ENCODE data around the gene ARHGAP4.

Gene ARHGAP4

DNA sequence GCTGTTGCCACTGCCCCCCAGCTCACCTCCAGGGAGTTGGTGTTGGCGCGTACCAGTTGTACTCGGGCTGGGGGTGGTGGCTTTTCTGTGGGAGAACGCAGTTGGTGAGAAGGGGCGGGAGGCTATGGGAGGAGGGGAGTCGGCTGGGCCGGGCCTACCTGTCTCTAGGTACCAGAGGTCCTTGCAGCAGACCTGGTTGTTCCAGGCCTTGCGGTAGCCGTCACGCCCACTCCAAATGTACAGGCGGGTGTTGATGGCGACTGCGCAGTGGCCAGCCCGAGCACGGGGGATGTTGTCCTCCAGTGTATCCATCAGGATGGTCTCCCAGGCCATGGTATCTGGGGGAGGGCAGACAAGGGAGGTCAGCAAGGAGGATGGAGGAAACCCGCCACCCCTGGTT, 34.0 kb upstream of the ARHGAP4 start:
- Histone ChIP-seq H3K9me3 (ENCODE audit: low read length) (no peaks in the 10 kb centered on the region), H3K27me3 (ENCODE audit: control insufficient read depth in 1 of 2, insufficient read depth in 2 of 2, low read length in 2 of 2) (peaks cover 0 to 10% of the 10 kb centered on the region in 2 donors), H3K9ac (ENCODE audit: low read length) (no peak overlapping the region), H3K27ac (ENCODE audit: low read depth, low read length) (no peak overlapping the region), H3K36me3 (ENCODE audit: insufficient read depth, low read length) (peaks cover 77% of the 10 kb centered on the region), H3K4me1 (ENCODE audit: insufficient read depth, low read length) (no peaks in the 10 kb centered on the region), H3K4me3 (ENCODE audit: low read depth in 1 of 2, low read length in 2 of 2) (no peak overlapping the region)

GRCh38 chrX:153959649-153960048, 33.6 kb upstream of the ARHGAP4 start:
- Histone ChIP-seq H3K4me1 (ENCODE audit: insufficient read depth, low read length) (no peaks in the 10 kb centered on the region), H3K4me3 (ENCODE audit: low read depth in 1 of 2, low read length in 2 of 2) (no peak overlapping the region), H3K27ac (ENCODE audit: low read depth, low read length) (no peak overlapping the region), H3K9me3 (ENCODE audit: low read length) (no peaks in the 10 kb centered on the region), H3K36me3 (ENCODE audit: insufficient read depth, low read length) (peaks cover 77% of the 10 kb centered on the region), H3K9ac (ENCODE audit: low read length) (no peak overlapping the region), H3K27me3 (ENCODE audit: control insufficient read depth in 1 of 2, insufficient read depth in 2 of 2, low read length in 2 of 2) (peaks cover 0 to 10% of the 10 kb centered on the region in 2 donors)

- peaks cover 0 to 10% of the 10 kb centered on the region in 2 donors for H3K27me3 ChIP-seq (ENCODE audit: control insufficient read depth in 1 of 2, insufficient read depth in 2 of 2, low read length in 2 of 2)
- no peaks in the 10 kb centered on the region for H3K4me1 ChIP-seq (ENCODE audit: insufficient read depth, low read length)
- H3K4me3 ChIP-seq (ENCODE audit: low read depth in 1 of 2, low read length in 2 of 2): no peak overlapping the region
- no peak overlapping the region for H3K9ac ChIP-seq (ENCODE audit: low read length)
- H3K9me3 ChIP-seq (ENCODE audit: low read length): no peaks in the 10 kb centered on the region
- no peak overlapping the region for H3K27ac ChIP-seq (ENCODE audit: low read depth, low read length)
- H3K36me3 ChIP-seq (ENCODE audit: insufficient read depth, low read length): peaks cover 74% of the 10 kb centered on the region
These were observed 32.5 kb upstream of the ARHGAP4 start for GRCh38 chrX:153958605-153959004.

DNA sequence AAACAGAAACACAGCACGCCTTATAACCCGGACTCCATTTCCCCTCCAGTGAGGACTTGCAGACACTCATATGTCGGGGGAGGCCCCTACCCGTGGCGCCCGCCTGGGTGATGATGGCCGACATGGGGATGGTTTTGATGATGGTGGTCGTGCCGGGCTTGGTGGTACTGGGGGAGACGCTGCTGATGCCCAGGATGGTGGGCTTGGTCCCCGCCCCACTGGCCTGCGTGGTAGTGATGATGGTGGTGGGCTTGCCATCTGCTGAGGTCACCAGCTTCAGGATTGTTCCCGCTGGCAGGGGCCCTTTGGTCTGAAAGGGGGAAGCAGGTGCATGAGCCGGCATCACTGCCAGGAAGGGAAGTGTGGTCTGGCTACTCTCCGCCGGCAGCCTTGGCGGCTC, 31.2 kb upstream of the ARHGAP4 start:
- Histone ChIP-seq H3K4me3 (ENCODE audit: low read depth in 1 of 2, low read length in 2 of 2) (no peak overlapping the region), H3K27me3 (ENCODE audit: control insufficient read depth in 1 of 2, insufficient read depth in 2 of 2, low read length in 2 of 2) (peaks cover 0 to 10% of the 10 kb centered on the region in 2 donors), H3K9me3 (ENCODE audit: low read length) (no peaks in the 10 kb centered on the region), H3K36me3 (ENCODE audit: insufficient read depth, low read length) (peaks cover 62% of the 10 kb centered on the region), H3K4me1 (ENCODE audit: insufficient read depth, low read length) (peaks cover 4% of the 10 kb centered on the region), H3K27ac (ENCODE audit: low read depth, low read length) (peak overlapping the region; percentile 52), H3K9ac (ENCODE audit: low read length) (no peak overlapping the region)

DNA sequence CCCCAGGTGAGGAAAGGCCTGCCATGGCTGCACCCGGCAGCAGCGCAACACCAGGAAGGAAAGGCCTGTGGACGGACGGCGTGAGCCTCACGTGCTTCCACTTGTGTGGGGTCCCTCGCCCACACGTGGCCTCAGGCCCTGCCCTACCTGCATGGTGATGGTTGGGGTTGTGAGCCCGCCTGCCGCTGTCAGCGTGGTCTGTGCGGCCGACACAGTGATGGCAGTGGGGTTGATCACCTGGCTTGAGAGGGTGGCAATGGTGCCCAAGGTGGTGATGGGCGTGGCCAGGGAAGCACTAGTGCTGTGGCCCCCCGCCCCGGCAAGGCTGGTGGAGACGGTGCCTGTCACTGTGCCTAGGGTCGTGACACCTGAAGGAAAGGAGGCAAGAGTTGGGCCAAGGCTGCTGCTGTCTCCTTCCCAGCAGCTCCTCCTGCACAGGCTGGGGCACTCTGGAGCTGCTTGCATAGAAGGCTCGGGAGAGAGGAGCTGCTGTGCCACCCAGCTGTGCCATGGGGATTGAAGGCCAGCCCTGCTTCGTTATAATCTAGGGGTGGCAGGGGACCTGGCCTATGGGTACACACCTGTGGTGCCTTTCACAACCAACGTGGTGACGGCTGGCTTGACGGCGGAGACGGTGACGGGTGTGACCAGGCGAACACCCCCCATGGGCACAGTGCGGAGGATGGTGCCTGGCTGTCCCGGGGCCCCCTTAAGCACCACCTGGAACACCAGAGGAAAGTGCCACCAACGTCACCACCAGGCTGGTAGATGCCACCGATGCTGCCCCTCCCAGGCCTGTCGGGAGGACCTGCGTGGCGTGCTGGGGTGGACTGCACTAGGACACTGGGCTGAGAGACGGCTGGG, 30.2 kb upstream of the ARHGAP4 start:
- peak overlapping the region; percentile 52 for H3K27ac ChIP-seq (ENCODE audit: low read depth, low read length)
- H3K4me1 ChIP-seq (ENCODE audit: insufficient read depth, low read length): peaks cover 4% of the 10 kb centered on the region
- peaks cover 0 to 10% of the 10 kb centered on the region in 2 donors for H3K27me3 ChIP-seq (ENCODE audit: control insufficient read depth in 1 of 2, insufficient read depth in 2 of 2, low read length in 2 of 2)
- H3K9me3 ChIP-seq (ENCODE audit: low read length): no peaks in the 10 kb centered on the region
- H3K36me3 ChIP-seq (ENCODE audit: insufficient read depth, low read length): peaks cover 58% of the 10 kb centered on the region
- no peak overlapping the region for H3K9ac ChIP-seq (ENCODE audit: low read length)
- no peak overlapping the region for H3K4me3 ChIP-seq (ENCODE audit: low read depth in 1 of 2, low read length in 2 of 2)

DNA sequence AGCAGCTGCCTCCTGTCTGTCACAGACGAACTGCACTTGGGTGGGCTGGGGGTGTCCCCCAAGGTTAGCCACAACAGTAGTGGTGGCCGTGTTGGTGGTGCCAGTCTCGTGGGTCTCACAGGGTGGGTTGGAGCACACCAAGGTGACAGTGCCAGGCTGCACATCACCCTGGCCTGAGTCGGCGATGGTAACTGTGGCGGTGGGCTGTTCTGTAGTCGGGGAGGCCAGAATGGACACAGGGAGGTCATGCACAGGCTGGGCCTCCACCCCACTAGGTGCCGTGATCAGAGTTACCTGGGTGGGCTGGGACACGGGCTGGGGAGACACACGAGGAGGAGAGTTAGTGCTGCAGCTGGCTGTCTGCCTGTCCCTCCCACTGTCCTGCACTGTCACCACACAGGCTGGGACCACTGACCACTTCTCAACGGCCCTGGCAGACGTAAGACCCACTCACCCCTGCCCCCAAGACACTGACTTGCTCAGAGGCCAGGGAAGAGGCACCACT, 29.2 kb upstream of the ARHGAP4 start:
- Histone ChIP-seq H3K36me3 (ENCODE audit: insufficient read depth, low read length) (peaks cover 58% of the 10 kb centered on the region), H3K27ac (ENCODE audit: low read depth, low read length) (peak overlapping the region; percentile 3), H3K27me3 (ENCODE audit: control insufficient read depth in 1 of 2, insufficient read depth in 2 of 2, low read length in 2 of 2) (peaks cover 0 to 10% of the 10 kb centered on the region in 2 donors), H3K9ac (ENCODE audit: low read length) (no peak overlapping the region), H3K4me3 (ENCODE audit: low read depth in 1 of 2, low read length in 2 of 2) (no peak overlapping the region), H3K4me1 (ENCODE audit: insufficient read depth, low read length) (peaks cover 4% of the 10 kb centered on the region), H3K9me3 (ENCODE audit: low read length) (no peaks in the 10 kb centered on the region)

- Histone ChIP-seq H3K36me3 (ENCODE audit: insufficient read depth, low read length) (peaks cover 60% of the 10 kb centered on the region), H3K9me3 (ENCODE audit: low read length) (no peaks in the 10 kb centered on the region), H3K9ac (ENCODE audit: low read length) (no peak overlapping the region), H3K4me3 (ENCODE audit: low read depth in 1 of 2, low read length in 2 of 2) (no peak overlapping the region), H3K27ac (ENCODE audit: low read depth, low read length) (peak overlapping the region; percentile 3), H3K4me1 (ENCODE audit: insufficient read depth, low read length) (peaks cover 8% of the 10 kb centered on the region), H3K27me3 (ENCODE audit: control insufficient read depth in 1 of 2, insufficient read depth in 2 of 2, low read length in 2 of 2) (peaks cover 0 to 8% of the 10 kb centered on the region in 2 donors)
These were observed 28.6 kb upstream of the ARHGAP4 start for GRCh38 chrX:153954558-153955227.

GRCh38 chrX:153953892-153954557, 28.0 kb upstream of the ARHGAP4 start:
- H3K27ac ChIP-seq (ENCODE audit: low read depth, low read length): peak overlapping the region; percentile 48
- H3K36me3 ChIP-seq (ENCODE audit: insufficient read depth, low read length): peaks cover 59% of the 10 kb centered on the region
- H3K4me3 ChIP-seq (ENCODE audit: low read depth in 1 of 2, low read length in 2 of 2): peak overlapping the region in 1 of 2 donors; percentile 50

DNA sequence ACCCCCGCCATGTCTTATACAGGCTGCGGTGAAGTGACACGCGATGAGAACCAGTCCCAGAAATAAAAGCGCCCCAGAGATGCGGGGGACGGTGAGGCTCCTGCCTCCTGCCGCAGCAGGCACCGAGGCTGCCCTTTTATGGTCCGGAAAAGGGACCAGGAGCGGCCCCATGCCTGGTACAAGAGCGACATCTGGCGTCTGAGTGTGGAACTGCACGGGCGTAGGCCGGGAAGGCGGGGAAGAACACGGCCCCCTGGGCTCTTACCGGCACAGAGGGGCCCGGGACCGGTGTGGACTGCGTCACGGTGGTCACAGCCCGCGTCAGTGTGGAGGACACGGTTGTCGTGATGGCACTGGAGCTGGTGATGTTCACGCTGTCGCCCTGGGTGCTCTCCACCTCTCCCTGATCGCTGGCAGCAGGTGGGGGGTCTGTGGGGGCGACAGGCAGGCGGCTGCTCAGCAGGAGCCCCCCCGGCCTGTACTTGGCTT, 27.3 kb upstream of the ARHGAP4 start:
- H3K9me3 ChIP-seq (ENCODE audit: low read length): no peaks in the 10 kb centered on the region
- H3K36me3 ChIP-seq (ENCODE audit: insufficient read depth, low read length): peaks cover 55% of the 10 kb centered on the region
- H3K27me3 ChIP-seq (ENCODE audit: control insufficient read depth in 1 of 2, insufficient read depth in 2 of 2, low read length in 2 of 2): no peaks in the 10 kb centered on the region
- H3K4me1 ChIP-seq (ENCODE audit: insufficient read depth, low read length): peaks cover 18% of the 10 kb centered on the region
- peak overlapping the region in 1 of 2 donors; percentile 50 for H3K4me3 ChIP-seq (ENCODE audit: low read depth in 1 of 2, low read length in 2 of 2)
- peak overlapping the region; percentile 46 for H3K9ac ChIP-seq (ENCODE audit: low read length)
- peak overlapping the region; percentile 69 for H3K27ac ChIP-seq (ENCODE audit: low read depth, low read length)

More at GRCh38 chrX:153953892-153954557, 28.0 kb upstream of the ARHGAP4 start:
- Histone ChIP-seq H3K4me1 (ENCODE audit: insufficient read depth, low read length) (peaks cover 12% of the 10 kb centered on the region), H3K27me3 (ENCODE audit: control insufficient read depth in 1 of 2, insufficient read depth in 2 of 2, low read length in 2 of 2) (peaks cover 0 to 5% of the 10 kb centered on the region in 2 donors), H3K9ac (ENCODE audit: low read length) (no peak overlapping the region), H3K9me3 (ENCODE audit: low read length) (no peaks in the 10 kb centered on the region)

DNA sequence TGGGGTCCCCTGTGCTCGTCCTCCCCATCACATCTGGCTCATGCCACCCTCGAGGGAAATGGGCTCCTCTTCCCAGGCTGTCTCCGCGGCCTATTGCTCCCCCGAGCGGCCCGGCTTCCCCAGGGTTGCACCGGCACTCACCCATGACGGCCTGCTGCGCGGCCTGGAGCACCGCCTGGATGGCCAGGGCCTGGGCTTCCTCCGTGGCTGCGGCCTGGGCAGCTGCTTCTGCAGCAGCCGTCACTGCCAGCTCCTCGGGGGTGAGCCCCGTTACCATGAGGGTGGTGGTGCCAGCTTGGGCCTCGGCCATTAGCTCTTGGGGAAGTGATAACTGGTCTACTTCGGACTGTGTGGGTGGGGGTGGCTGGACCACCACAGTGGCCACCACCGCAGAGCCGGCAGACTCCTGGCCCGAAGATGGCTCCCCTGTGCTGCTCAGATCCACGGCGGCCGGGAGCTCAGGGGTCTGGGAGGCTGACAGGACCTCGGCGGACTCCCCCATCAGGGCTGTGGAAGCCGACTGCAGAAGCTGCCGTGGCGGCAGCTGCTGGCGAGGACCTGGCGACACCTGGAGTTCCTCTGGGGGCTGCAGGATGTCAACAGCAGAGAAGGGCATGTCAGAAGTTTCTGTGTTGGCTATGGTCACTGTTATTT, 26.4 kb upstream of the ARHGAP4 start:
- H3K27ac ChIP-seq (ENCODE audit: low read depth, low read length): peak overlapping the region; percentile 69
- H3K36me3 ChIP-seq (ENCODE audit: insufficient read depth, low read length): peaks cover 47% of the 10 kb centered on the region
- H3K27me3 ChIP-seq (ENCODE audit: control insufficient read depth in 1 of 2, insufficient read depth in 2 of 2, low read length in 2 of 2): no peaks in the 10 kb centered on the region
- H3K9ac ChIP-seq (ENCODE audit: low read length): peak overlapping the region; percentile 46
- peaks cover 23% of the 10 kb centered on the region for H3K4me1 ChIP-seq (ENCODE audit: insufficient read depth, low read length)
- H3K9me3 ChIP-seq (ENCODE audit: low read length): no peaks in the 10 kb centered on the region
- H3K4me3 ChIP-seq (ENCODE audit: low read depth in 1 of 2, low read length in 2 of 2): no peak overlapping the region

Measured in muscle layer of colon (tissue), 2 donors.